DND-41 (cell line): ENCODE results near the gene TSC2.

Experiments
- ATAC-seq: fragments of 200-7000 bp; cut with Tn5 transposase; 3 replicates; pipeline ENCODE4 v1.9.1; 2021; ENCODE audit warnings: low read depth; ENCODE audit not compliant: insufficient read depth
- DNase-seq: peaks from one replicate; pipeline ENCODE4 v3.0.0-alpha.2; 2020
- H2AFZ ChIP-seq: 2 replicates; pipeline ENCODE4 v1.6.0; 2012; ENCODE audit warnings: low read depth, low read length
- H3K27ac ChIP-seq: 2 replicates; pipeline ENCODE4 v1.5.1; 2012; ENCODE audit warnings: low read length, inconsistent platforms
- H3K27me3 ChIP-seq: fragments of 200-600 bp; sonication (generic); 2 replicates; pipeline ENCODE4 v1.6.0; 2012; ENCODE audit warnings: low read length, mild to moderate bottlenecking, inconsistent platforms; ENCODE audit not compliant: insufficient read depth, poor library complexity
- H3K36me3 ChIP-seq: 2 replicates; pipeline ENCODE4 v1.5.1; 2012; ENCODE audit warnings: low read length, inconsistent platforms; ENCODE audit not compliant: insufficient read depth
- H3K4me1 ChIP-seq: 2 replicates; pipeline ENCODE4 v1.5.1; 2012; ENCODE audit warnings: mild to moderate bottlenecking, low read length; ENCODE audit not compliant: insufficient read depth
- H3K4me2 ChIP-seq: 2 replicates; pipeline ENCODE4 v1.6.0; 2012; ENCODE audit warnings: mild to moderate bottlenecking, moderate library complexity, low read length, inconsistent platforms; ENCODE audit not compliant: insufficient read depth
- H3K4me3 ChIP-seq, 2 experiments: fragments of 200-600 bp in 1 of 2; shearing (Covaris generic) in 1 of 2; 2 replicates each; pipeline ENCODE4 v1.5.1; 2012 to 2016; ENCODE audit warnings: inconsistent platforms in 2 of 2, low read length in 2 of 2, mild to moderate bottlenecking in 2 of 2, low read depth in 1 of 2, moderate library complexity in 1 of 2
- H3K79me2 ChIP-seq: 2 replicates; pipeline ENCODE4 v1.6.0; 2012; ENCODE audit warnings: low read length, inconsistent platforms; ENCODE audit not compliant: insufficient read depth
- H3K9ac ChIP-seq: 2 replicates; pipeline ENCODE4 v1.6.0; 2012; ENCODE audit warnings: low read depth, mild to moderate bottlenecking, inconsistent platforms, low read length, moderate library complexity
- H3K9me3 ChIP-seq: 2 replicates; pipeline ENCODE4 v1.5.1; 2012; ENCODE audit warnings: low read length, moderate library complexity, mild to moderate bottlenecking, inconsistent platforms; ENCODE audit not compliant: insufficient read depth, severe bottlenecking
- H4K20me1 ChIP-seq: 2 replicates; pipeline ENCODE4 v1.6.0; 2012; ENCODE audit warnings: low read length; ENCODE audit not compliant: insufficient read depth
- EZH2 ChIP-seq: IDR thresholded peaks from 3 replicates; pipeline ENCODE4 v1.6.1; 2012; ENCODE audit warnings: borderline replicate concordance, low read depth, mild to moderate bottlenecking, moderate library complexity, low read length, inconsistent platforms; ENCODE audit not compliant: severe bottlenecking
- TF ChIP-seq, protein P1 (sequence below): IDR thresholded peaks from 2 replicates; pipeline ENCODE4 v1.5.1; 2012; ENCODE audit warnings: borderline replicate concordance, low read length, moderate library complexity, mild to moderate bottlenecking; ENCODE audit not compliant: poor library complexity, severe bottlenecking; ENCODE audit errors: extremely low read depth

The TSC2 gene

DNA sequence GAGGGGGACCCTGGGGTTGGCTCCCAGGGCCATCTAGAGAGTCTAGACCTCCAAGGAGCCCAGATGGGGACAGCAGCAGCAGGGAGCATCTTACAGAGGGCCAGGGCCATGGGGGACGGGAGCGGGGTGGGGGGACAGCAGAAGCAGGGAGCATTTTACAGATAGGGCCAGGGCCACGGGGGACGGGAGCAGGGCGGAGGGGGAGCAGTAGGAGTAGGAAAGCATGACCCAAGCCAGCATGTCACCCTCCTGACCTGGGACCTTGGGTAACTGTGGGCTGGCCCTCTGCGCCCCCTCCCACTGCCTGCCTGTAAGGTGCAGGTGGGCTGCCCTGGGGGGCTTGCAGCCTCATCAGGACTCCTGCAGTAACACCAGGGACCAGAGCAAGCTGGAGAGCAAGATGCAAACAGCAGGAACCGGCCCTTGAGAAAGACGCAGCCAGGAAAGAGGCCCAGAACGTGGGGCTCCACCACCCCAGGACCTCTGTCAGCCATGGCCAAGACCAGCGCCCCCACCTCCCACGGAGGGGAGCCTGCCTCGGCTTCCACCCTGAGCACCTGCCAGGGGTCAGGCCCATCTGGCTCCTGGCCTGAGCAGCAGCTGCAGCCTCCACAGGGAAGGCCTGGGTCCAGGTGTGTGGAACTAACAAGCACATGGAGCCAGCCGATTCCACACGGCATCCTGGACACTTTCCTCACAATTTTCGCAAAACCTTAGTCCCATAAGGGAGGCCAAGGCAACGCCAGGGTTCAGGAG, 40.5 kb upstream of the TSC2 start:
- peaks cover 68% of the 10 kb centered on the region for H4K20me1 ChIP-seq
- H3K4me3 ChIP-seq: peak overlapping the region in 1 of 2 experiments; percentile 70; a peak in 2 of 4 replicates

DNA sequence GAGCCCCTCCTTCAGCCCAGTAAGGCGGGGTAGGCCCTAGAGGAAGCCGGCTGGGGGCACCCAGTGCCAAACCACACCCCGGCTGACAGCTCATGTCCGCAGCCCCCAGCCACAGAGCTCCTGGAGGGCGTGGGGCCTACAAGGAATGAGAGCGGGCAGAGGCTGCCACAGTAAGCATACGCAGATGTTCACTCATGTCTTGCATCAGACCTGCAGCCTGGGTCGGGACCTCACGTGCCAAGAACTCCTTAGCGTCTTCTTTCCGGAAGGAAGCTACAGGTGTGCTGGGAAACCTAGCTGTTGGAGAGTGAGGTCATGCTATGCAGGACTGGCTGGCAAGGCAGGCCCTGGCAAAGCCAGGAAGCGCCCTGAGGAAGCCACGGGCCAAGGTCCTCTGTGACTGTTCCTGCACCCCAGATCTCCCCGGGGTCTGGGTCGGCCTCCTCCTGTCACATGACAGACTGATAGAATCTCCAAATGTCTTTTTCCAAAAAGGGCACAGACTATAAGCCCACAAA, 39.7 kb upstream of the TSC2 start:
- no peak overlapping the region for H2AFZ ChIP-seq
- no peaks in the 10 kb centered on the region for H3K9me3 ChIP-seq
- H3K36me3 ChIP-seq: peaks cover 49% of the 10 kb centered on the region
- peak; percentile 32 for ATAC-seq
- peak overlapping the region; percentile 80 for H3K27ac ChIP-seq
- DNase-seq: peak; percentile 67
- no peaks in the 10 kb centered on the region for H3K27me3 ChIP-seq
- peaks cover 45% of the 10 kb centered on the region for H3K4me1 ChIP-seq
- peak overlapping the region; percentile 70 to 97; a peak in 3 of 4 replicates for H3K4me3 ChIP-seq
- peak overlapping the region; percentile 89 for H3K4me2 ChIP-seq
- TF ChIP-seq, protein P1, sequence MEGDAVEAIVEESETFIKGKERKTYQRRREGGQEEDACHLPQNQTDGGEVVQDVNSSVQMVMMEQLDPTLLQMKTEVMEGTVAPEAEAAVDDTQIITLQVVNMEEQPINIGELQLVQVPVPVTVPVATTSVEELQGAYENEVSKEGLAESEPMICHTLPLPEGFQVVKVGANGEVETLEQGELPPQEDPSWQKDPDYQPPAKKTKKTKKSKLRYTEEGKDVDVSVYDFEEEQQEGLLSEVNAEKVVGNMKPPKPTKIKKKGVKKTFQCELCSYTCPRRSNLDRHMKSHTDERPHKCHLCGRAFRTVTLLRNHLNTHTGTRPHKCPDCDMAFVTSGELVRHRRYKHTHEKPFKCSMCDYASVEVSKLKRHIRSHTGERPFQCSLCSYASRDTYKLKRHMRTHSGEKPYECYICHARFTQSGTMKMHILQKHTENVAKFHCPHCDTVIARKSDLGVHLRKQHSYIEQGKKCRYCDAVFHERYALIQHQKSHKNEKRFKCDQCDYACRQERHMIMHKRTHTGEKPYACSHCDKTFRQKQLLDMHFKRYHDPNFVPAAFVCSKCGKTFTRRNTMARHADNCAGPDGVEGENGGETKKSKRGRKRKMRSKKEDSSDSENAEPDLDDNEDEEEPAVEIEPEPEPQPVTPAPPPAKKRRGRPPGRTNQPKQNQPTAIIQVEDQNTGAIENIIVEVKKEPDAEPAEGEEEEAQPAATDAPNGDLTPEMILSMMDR: no peak
- peaks cover 63% of the 10 kb centered on the region for H4K20me1 ChIP-seq
- peak overlapping the region; percentile 95 for H3K9ac ChIP-seq
- H3K79me2 ChIP-seq: peaks cover 75% of the 10 kb centered on the region

More for the DNA sequence above, 40.5 kb upstream of the TSC2 start:
- peak overlapping the region; percentile 95 for H3K9ac ChIP-seq
- peaks cover 75% of the 10 kb centered on the region for H3K79me2 ChIP-seq
- DNase-seq (no peak), ATAC-seq (no peak)
- H2AFZ ChIP-seq: no peak overlapping the region
- peaks cover 57% of the 10 kb centered on the region for H3K36me3 ChIP-seq
- no peaks in the 10 kb centered on the region for H3K27me3 ChIP-seq
- TF ChIP-seq, protein P1: no peak
- no peak for TF ChIP-seq EZH2
- peak overlapping the region; percentile 19; the same call in 1 of the 2 replicates for H3K27ac ChIP-seq
- no peaks in the 10 kb centered on the region for H3K9me3 ChIP-seq
- H3K4me2 ChIP-seq: peak overlapping the region; percentile 89
- peaks cover 45% of the 10 kb centered on the region for H3K4me1 ChIP-seq

DNA sequence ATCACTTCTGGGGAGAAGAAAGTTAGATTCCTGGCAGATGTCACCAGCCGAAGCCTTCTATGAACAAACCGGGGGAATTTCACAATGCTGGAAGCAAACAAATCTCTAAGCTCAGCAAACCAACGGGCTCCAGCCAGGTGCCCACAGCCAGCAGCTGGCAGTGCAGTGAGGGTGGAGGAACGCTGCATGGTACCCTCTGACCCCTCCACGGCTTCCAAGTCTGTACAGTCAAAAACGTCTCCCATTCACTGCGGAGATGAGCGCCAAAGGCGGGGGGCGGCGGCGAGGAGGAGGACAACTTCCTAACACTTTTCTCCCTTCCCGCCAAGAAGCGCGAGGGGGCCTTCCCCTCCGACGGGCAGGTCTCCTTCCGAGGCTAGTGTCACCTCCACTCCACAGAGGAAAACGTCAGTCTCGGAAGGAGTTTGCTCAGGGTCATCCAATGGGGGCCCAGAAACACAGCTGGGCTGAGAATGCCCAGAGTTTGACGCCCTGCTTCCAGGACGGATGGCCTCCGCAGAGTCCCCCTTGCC, 39.1 kb upstream of the TSC2 start:
- H3K9me3 ChIP-seq: no peaks in the 10 kb centered on the region
- 0 out of 2 replicates have a peak overlapping the region, but pooled peaks have one; percentile 73 for H2AFZ ChIP-seq
- peak overlapping the region; percentile 80 for H3K27ac ChIP-seq
- H3K36me3 ChIP-seq: peaks cover 42% of the 10 kb centered on the region
- H3K4me1 ChIP-seq: peaks cover 45% of the 10 kb centered on the region
- H3K4me3 ChIP-seq: peak overlapping the region; percentile 70 to 97
- H3K79me2 ChIP-seq: peaks cover 70% of the 10 kb centered on the region
- ATAC-seq (peak; percentile 18; the same call in 1 of the 3 replicates), DNase-seq (peak; percentile 63)
- peaks cover 57% of the 10 kb centered on the region for H4K20me1 ChIP-seq
- peak overlapping the region; percentile 89 for H3K4me2 ChIP-seq
- peak overlapping the region; percentile 95 for H3K9ac ChIP-seq
- H3K27me3 ChIP-seq: no peaks in the 10 kb centered on the region
- TF ChIP-seq EZH2: no peak
- TF ChIP-seq, protein P1: no peak
